EL (cell line): ENCODE measurements around the gene ITGA3.

Experiments
- DNase-seq: peaks from one replicate; pipeline ENCODE4 v3.0.0-alpha.2; 2016

ITGA3 gene

GRCh38 chr17:50132104-50132794 lies 76.3 kb downstream of the ITGA3 start:
- DNase-seq, result no peak

GRCh38 chr17:50133028-50133768 lies 77.3 kb downstream of the ITGA3 start:
- peak; percentile 69 for DNase-seq

GRCh38 chr17:50133769-50134099 lies 77.8 kb downstream of the ITGA3 start:
- DNase-seq, result no peak

GRCh38 chr17:50134206-50135110 lies 78.5 kb downstream of the ITGA3 start:
- peak; percentile 60 for DNase-seq

GRCh38 chr17:50135316-50136095 lies 79.6 kb downstream of the ITGA3 start:
- no peak for DNase-seq

GRCh38 chr17:50136096-50136687 lies 80.3 kb downstream of the ITGA3 start:
- DNase-seq, result no peak

- DNase-seq, result no peak
Measured at GRCh38 chr17:50137042-50137441, 81.1 kb downstream of the ITGA3 start.

GRCh38 chr17:50139185-50139783 lies 83.4 kb downstream of the ITGA3 start:
- DNase-seq, result no peak
